Endothelial cell of umbilical vein (primary cell): ENCODE results near the gene WARS2. TPM values are rescaled to one million over a fixed set of nuclear protein-coding genes. Genes with fewer than 3 reads are reported as not detected.

Source experiments
- BruUV-seq: library from RNA; stranded (reverse); fragments of 400-500 nt; replicated peaks from 2 replicates; lab custom pipeline; 2021; lab: Mats Ljungman, UMichigan
- CTCF ChIA-PET: fragments of 300-600, 350-600 bp; sonication (Branson Sonifier 250); formaldehyde crosslinking; loops from one replicate; lab custom pipeline; 2021; ENCODE audit warnings: antibody characterized with exemption, inconsistent platforms; lab: Charles Lee
- POLR2A ChIA-PET: fragments of 300-600, 350-600 bp; sonication (Branson Sonifier 250); formaldehyde crosslinking; loops from one replicate; lab custom pipeline; 2021; ENCODE audit warnings: antibody characterized with exemption, inconsistent platforms; lab: Charles Lee
- DNase-seq: peaks from one replicate; pipeline ENCODE4 v3.0.0-alpha.2; 2011; ENCODE audit warnings: low read depth, low spot score
- FAIRE-seq: peaks from 2 replicates; lab custom pipeline; 2011; peaks lifted over from hg19 to GRCh38; lab: Jason Lieb, UNC
- H2AFZ ChIP-seq: 2 replicates; pipeline ENCODE4 v1.6.0; 2012; ENCODE audit warnings: low read depth, low read length, control low read depth, inconsistent platforms
- H3K27ac ChIP-seq: 2 replicates; pipeline ENCODE4 v1.5.1; 2011; ENCODE audit warnings: low read depth, mild to moderate bottlenecking, control low read depth, low read length, moderate library complexity; ENCODE audit not compliant: insufficient read depth
- H3K27me3 ChIP-seq, 2 experiments: 2 replicates each; pipeline versions ENCODE4 v1.6.0 to v1.6.1; 2011; ENCODE audit warnings: low read length in 2 of 2, mixed read lengths in 1 of 2; ENCODE audit not compliant: control insufficient read depth in 2 of 2, insufficient read depth in 2 of 2
- H3K36me3 ChIP-seq, 2 experiments: 2 replicates in 1 of 2; 3 replicates in 1 of 2; pipeline ENCODE4 v1.5.1; 2011; ENCODE audit warnings: low read length in 2 of 2, mild to moderate bottlenecking in 1 of 2, moderate library complexity in 1 of 2; ENCODE audit not compliant: control insufficient read depth in 2 of 2, insufficient read depth in 2 of 2; ENCODE audit errors: extremely low read depth in 1 of 2
- H3K4me1 ChIP-seq: 3 replicates; pipeline ENCODE4 v1.5.1; 2011; ENCODE audit warnings: mild to moderate bottlenecking, low read length; ENCODE audit not compliant: control insufficient read depth, insufficient read depth; ENCODE audit errors: extremely low read depth
- H3K4me2 ChIP-seq: 2 replicates; pipeline ENCODE4 v1.6.1; 2011; ENCODE audit warnings: low read length, control low read depth, mixed read lengths; ENCODE audit not compliant: insufficient read depth
- H3K4me3 ChIP-seq, 3 experiments: fragments of 200-600 bp in 1 of 3; sonication (generic), shearing (Covaris generic) in 1 of 3; replicated peaks in 1 of 3; 2 replicates each; pipeline ENCODE4 v1.5.1; 2011 to 2016; ENCODE audit warnings: control low read depth in 3 of 3, low read length in 3 of 3, mild to moderate bottlenecking in 2 of 3, inconsistent platforms in 1 of 3, low read depth in 1 of 3, moderate library complexity in 1 of 3; ENCODE audit not compliant: insufficient read depth in 1 of 3
- H3K79me2 ChIP-seq: 2 replicates; pipeline ENCODE4 v1.6.0; 2012; ENCODE audit warnings: low read length, inconsistent platforms; ENCODE audit not compliant: control insufficient read depth, insufficient read depth
- H3K9ac ChIP-seq: replicated peaks from 2 replicates; pipeline ENCODE3; 2011; ENCODE audit warnings: low read length, control low read depth; ENCODE audit not compliant: insufficient read depth; ENCODE audit errors: extremely low read depth
- H3K9me1 ChIP-seq: replicated peaks from 3 replicates; pipeline ENCODE4 v1.6.0; 2011; ENCODE audit warnings: mild to moderate bottlenecking, low read length; ENCODE audit not compliant: control insufficient read depth, insufficient read depth; ENCODE audit errors: extremely low read depth
- H3K9me3 ChIP-seq: replicated peaks from 2 replicates; pipeline ENCODE4 v1.5.1; 2012; ENCODE audit warnings: low read length, inconsistent platforms; ENCODE audit not compliant: control insufficient read depth, insufficient read depth
- H4K20me1 ChIP-seq: replicated peaks from 2 replicates; pipeline ENCODE3; 2011; ENCODE audit warnings: mild to moderate bottlenecking, low read length; ENCODE audit not compliant: control insufficient read depth, insufficient read depth; ENCODE audit errors: extremely low read depth
- CTCF ChIP-seq, 2 donors: IDR thresholded peaks; 1 replicate in 1 of 2; 2 replicates in 1 of 2; pipeline ENCODE4 v1.5.1; 2011; ENCODE audit warnings: low read length in 2 of 2, mild to moderate bottlenecking in 2 of 2, moderate library complexity in 2 of 2, control low read depth in 1 of 2, inconsistent platforms in 1 of 2, low read depth in 1 of 2; ENCODE audit not compliant: insufficient read depth in 1 of 2; ENCODE audit errors: extremely low read depth in 1 of 2
- EZH2 ChIP-seq: IDR thresholded peaks from 2 replicates; pipeline ENCODE4 v1.6.1; 2012; ENCODE audit warnings: borderline replicate concordance, low read depth, mild to moderate bottlenecking, moderate library complexity, low read length, inconsistent platforms; ENCODE audit not compliant: severe bottlenecking
- FOS ChIP-seq: IDR thresholded peaks from 2 replicates; pipeline ENCODE4 v1.6.1; 2011; ENCODE audit warnings: mild to moderate bottlenecking, low read length, moderate library complexity, borderline replicate concordance; ENCODE audit not compliant: insufficient read depth
- GATA2 ChIP-seq: IDR thresholded peaks from 2 replicates; pipeline ENCODE4 v1.7.0; 2011; ENCODE audit warnings: low read depth, mild to moderate bottlenecking, moderate library complexity, mixed read lengths, low read length; ENCODE audit not compliant: insufficient read length, insufficient read depth
- JUN ChIP-seq: IDR thresholded peaks from 2 replicates; pipeline ENCODE4 v1.6.1; 2011; ENCODE audit warnings: borderline replicate concordance, low read depth; ENCODE audit not compliant: insufficient read length, insufficient read depth
- MYC ChIP-seq: IDR thresholded peaks from one replicate; pipeline ENCODE4 v1.6.1; 2011; ENCODE audit warnings: mild to moderate bottlenecking, low read depth, low read length
- POLR2A ChIP-seq: IDR thresholded peaks from 2 replicates; pipeline ENCODE4 v1.6.1; 2012; ENCODE audit warnings: low read depth, mild to moderate bottlenecking, control low read depth, low read length
- POLR2AphosphoS5 ChIP-seq: IDR thresholded peaks from 2 replicates; pipeline ENCODE4 v1.6.1; 2012; ENCODE audit warnings: low read depth, mild to moderate bottlenecking, control low read depth, low read length, moderate library complexity; ENCODE audit not compliant: insufficient read depth
- dilution Hi-C: fragments of 300-500 bp; cut with MboI; formaldehyde crosslinking; loops from one replicate; pipeline ENCODE4 v1.15.0; 2019; ENCODE audit warnings: low sequenced_read_pairs; ENCODE audit not compliant: extremely low pct_ligation_motif_present
- intact Hi-C: fragments of 100-400 bp; cut with micrococcal nuclease; formaldehyde crosslinking; loops from one replicate; pipeline ENCODE4 v1.10.0; 2022
- polyA plus RNA-seq, 4 experiments: library from polyadenylated mRNA; depleted of rRNA in 3 of 4; stranded (reverse) in 3 of 4; unstranded in 1 of 4; fragments of >200 nt; gene quantifications; 2 replicates each; pipeline versions ENCODE4 v1.2.1 to v1.2.3, GENCODE V29; 2011 to 2012; ENCODE audit warnings: missing spikeins in 1 of 4
- total RNA-seq: library from RNA; stranded (reverse); gene quantifications from 2 replicates; pipeline ENCODE4 v1.2.3, GENCODE V29; 2021
- TF ChIP-seq, protein P1 (sequence below): IDR thresholded peaks from 2 replicates; pipeline ENCODE4 v1.6.1; 2011; ENCODE audit not compliant: insufficient read depth, insufficient read length

Gene WARS2
- total and polyA plus RNA-seq, 2 donors (not counting 3 experiments of a cell fraction or from before 2014, with no cell fraction given): 5.9 to 11.8 TPM

- TF ChIP-seq POLR2AphosphoS5 (no peak), MYC (no peak), POLR2A (no peak), CTCF (IDR thresholded peaks at IDR 0.05; ENCODE audit: extremely low read depth in 1 of 2, insufficient read depth in 1 of 2, low read depth in 1 of 2, low read length in 2 of 2) (no peak), JUN (no peak), GATA2 (no peak), EZH2 (no peak), FOS (no peak)
- TF ChIP-seq, protein P1, sequence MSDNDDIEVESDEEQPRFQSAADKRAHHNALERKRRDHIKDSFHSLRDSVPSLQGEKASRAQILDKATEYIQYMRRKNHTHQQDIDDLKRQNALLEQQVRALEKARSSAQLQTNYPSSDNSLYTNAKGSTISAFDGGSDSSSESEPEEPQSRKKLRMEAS: no peak
- Histone ChIP-seq H2AFZ (no peak overlapping the region), H4K20me1 (no peaks in the 10 kb centered on the region), H3K36me3 (no peaks in the 10 kb centered on the region), H3K9me3 (no peaks in the 10 kb centered on the region), H3K4me3 (no peak overlapping the region), H3K27me3 (no peaks in the 10 kb centered on the region), H3K4me2 (no peak overlapping the region), H3K4me1 (no peaks in the 10 kb centered on the region), H3K27ac (no peak overlapping the region), H3K9me1 (no peaks in the 10 kb centered on the region), H3K79me2 (no peaks in the 10 kb centered on the region), H3K9ac (no peak overlapping the region)
- BruUV-seq: no TSS peak
- DNase-seq (no peak), FAIRE-seq (no peak)
- ChIA-PET CTCF (interaction anchor here (1.4 kb wide), 1 partner anchor 10 kb away, joined by 3 read pairs; no protein-coding TSS in a partner anchor), POLR2A (no interaction called here)
- intact Hi-C loops: no loop called here
- dilution Hi-C loops: no loop called here
Observed at GRCh38 chr1:119090250-119090649, 50.2 kb downstream of the WARS2 start.
